KMS-11 (cell line): Measurements from ENCODE around the gene CAMTA1.

Experiments
- H2AFZ ChIP-seq: fragments of 200-600 bp; sonication (generic); 2 replicates; pipeline ENCODE4 v1.6.1; 2016; ENCODE audit warnings: antibody characterized with exemption, mixed run types, low read depth
- H3K27ac ChIP-seq: fragments of 200-600 bp; sonication (generic); 2 replicates; pipeline ENCODE4 v1.6.1; 2016; ENCODE audit warnings: mild to moderate bottlenecking, mixed run types
- H3K27me3 ChIP-seq: fragments of 200-600 bp; sonication (generic); 2 replicates; pipeline ENCODE4 v1.6.1; 2017; ENCODE audit warnings: mild to moderate bottlenecking, low read depth, mixed run types, moderate library complexity; ENCODE audit not compliant: insufficient read depth
- H3K36me3 ChIP-seq: fragments of 200-600 bp; sonication (generic); 2 replicates; pipeline ENCODE4 v1.6.1; 2017; ENCODE audit warnings: mild to moderate bottlenecking, mixed run types; ENCODE audit not compliant: insufficient read depth
- H3K4me1 ChIP-seq: fragments of 200-600 bp; sonication (generic); 2 replicates; pipeline ENCODE4 v1.6.1; 2016; ENCODE audit warnings: mild to moderate bottlenecking, low read depth, mixed run types; ENCODE audit not compliant: poor library complexity, severe bottlenecking
- H3K4me2 ChIP-seq: fragments of 200-600 bp; sonication (generic); 2 replicates; pipeline ENCODE4 v1.7.0; 2016; ENCODE audit warnings: mild to moderate bottlenecking, mixed run types
- H3K4me3 ChIP-seq: fragments of 200-600 bp; sonication (generic); IDR thresholded peaks from 2 replicates; pipeline ENCODE4 v1.6.1; 2017; ENCODE audit warnings: low read depth, low read length, mixed read lengths; ENCODE audit not compliant: insufficient read depth
- H3K79me2 ChIP-seq: fragments of 200-600 bp; sonication (generic); 2 replicates; pipeline ENCODE4 v1.6.1; 2016; ENCODE audit warnings: low read depth, mixed run types; ENCODE audit not compliant: insufficient read depth
- H3K9ac ChIP-seq: fragments of 200-600 bp; sonication (generic); 2 replicates; pipeline ENCODE4 v1.6.1; 2016; ENCODE audit warnings: mild to moderate bottlenecking, mixed run types
- H4K20me1 ChIP-seq: fragments of 200-600 bp; sonication (generic); 2 replicates; pipeline ENCODE4 v1.6.1; 2016; ENCODE audit warnings: mild to moderate bottlenecking, mixed run types; ENCODE audit not compliant: insufficient read depth
- CTCF ChIP-seq: fragments of 200-600 bp; sonication (generic); conservative IDR thresholded peaks from 2 replicates; pipeline ENCODE4 v1.6.1; 2017; ENCODE audit warnings: low read depth, mild to moderate bottlenecking, antibody characterized with exemption, low read length, moderate library complexity, mixed read lengths

The CAMTA1 gene

GRCh38 chr1:7040969-7041695, 255.9 kb downstream of the CAMTA1 start:
- H2AFZ ChIP-seq, result no peak overlapping the region
- peaks cover 15% of the 10 kb centered on the region; the same call in 1 of the 2 replicates for H3K27me3 ChIP-seq
- H3K9ac ChIP-seq, result no peak overlapping the region
- no peaks in the 10 kb centered on the region for H3K4me1 ChIP-seq
- no peak overlapping the region for H3K4me3 ChIP-seq
- no peaks in the 10 kb centered on the region for H3K79me2 ChIP-seq
- TF ChIP-seq CTCF, result no peak
- H4K20me1 ChIP-seq, result no peaks in the 10 kb centered on the region
- H3K27ac ChIP-seq, result no peak overlapping the region
- H3K36me3 ChIP-seq, result no peaks in the 10 kb centered on the region
- no peak overlapping the region for H3K4me2 ChIP-seq

- H3K4me3 ChIP-seq, result no peak overlapping the region
- peaks cover 20% of the 10 kb centered on the region; the same call in 1 of the 2 replicates for H3K27me3 ChIP-seq
- TF ChIP-seq CTCF, result peak; percentile 73
- no peaks in the 10 kb centered on the region for H3K4me1 ChIP-seq
- no peak overlapping the region for H3K4me2 ChIP-seq
- no peak overlapping the region for H3K27ac ChIP-seq
- no peaks in the 10 kb centered on the region for H3K36me3 ChIP-seq
- no peaks in the 10 kb centered on the region for H3K79me2 ChIP-seq
- H2AFZ ChIP-seq, result no peak overlapping the region
- H3K9ac ChIP-seq, result no peak overlapping the region
- no peaks in the 10 kb centered on the region for H4K20me1 ChIP-seq
These were observed 257.3 kb downstream of the CAMTA1 start for GRCh38 chr1:7042322-7043190.

GRCh38 chr1:7043191-7043549, 257.9 kb downstream of the CAMTA1 start:
- no peak for TF ChIP-seq CTCF
- Histone ChIP-seq H3K9ac (no peak overlapping the region), H4K20me1 (no peaks in the 10 kb centered on the region), H3K27me3 (peaks cover 26% of the 10 kb centered on the region; the same call in 1 of the 2 replicates), H3K4me2 (no peak overlapping the region), H3K4me3 (no peak overlapping the region), H3K27ac (no peak overlapping the region), H3K4me1 (no peaks in the 10 kb centered on the region), H3K79me2 (no peaks in the 10 kb centered on the region), H2AFZ (no peak overlapping the region), H3K36me3 (no peaks in the 10 kb centered on the region)

GRCh38 chr1:7043719-7044535, 258.7 kb downstream of the CAMTA1 start:
- Histone ChIP-seq H3K79me2 (no peaks in the 10 kb centered on the region), H3K4me2 (no peak overlapping the region)

More at GRCh38 chr1:7043719-7044535, 258.7 kb downstream of the CAMTA1 start:
- Histone ChIP-seq H3K27ac (no peak overlapping the region), H4K20me1 (no peaks in the 10 kb centered on the region), H3K4me3 (no peak overlapping the region), H3K9ac (no peak overlapping the region), H2AFZ (no peak overlapping the region), H3K4me1 (no peaks in the 10 kb centered on the region), H3K36me3 (no peaks in the 10 kb centered on the region), H3K27me3 (peaks cover 34% of the 10 kb centered on the region; the same call in 1 of the 2 replicates)
- no peak for TF ChIP-seq CTCF
